RWPE1 (cell line): Measurements from ENCODE around the gene INPP5K.

Experiments
- CTCF ChIA-PET: fragments of 350-600 bp; sonication (Branson Sonifier 250); formaldehyde crosslinking; extraction: SDS; loops from one replicate; lab custom pipeline; 2021; lab: Yijun Ruan, JAX
- POLR2A ChIA-PET: fragments of 400-600 bp; formaldehyde crosslinking; extraction: SDS; loops from one replicate; lab custom pipeline; 2020; ENCODE audit warnings: antibody characterized with exemption; ENCODE audit not compliant: low non-redundant PET; lab: Yijun Ruan, JAX
- DNase-seq: peaks from one replicate; pipeline ENCODE4 v3.0.0; 2012; ENCODE audit warnings: low spot score
- H3K27ac ChIP-seq: fragments of 450-650 bp; 2 replicates; pipeline ENCODE4 v1.5.1; 2017
- TF ChIP-seq, protein P1 (sequence below): fragments of 450-650 bp; conservative IDR thresholded peaks from 2 replicates; pipeline ENCODE4 v1.5.1; 2017; ENCODE audit warnings: low read depth, mild to moderate bottlenecking

Gene INPP5K

DNA sequence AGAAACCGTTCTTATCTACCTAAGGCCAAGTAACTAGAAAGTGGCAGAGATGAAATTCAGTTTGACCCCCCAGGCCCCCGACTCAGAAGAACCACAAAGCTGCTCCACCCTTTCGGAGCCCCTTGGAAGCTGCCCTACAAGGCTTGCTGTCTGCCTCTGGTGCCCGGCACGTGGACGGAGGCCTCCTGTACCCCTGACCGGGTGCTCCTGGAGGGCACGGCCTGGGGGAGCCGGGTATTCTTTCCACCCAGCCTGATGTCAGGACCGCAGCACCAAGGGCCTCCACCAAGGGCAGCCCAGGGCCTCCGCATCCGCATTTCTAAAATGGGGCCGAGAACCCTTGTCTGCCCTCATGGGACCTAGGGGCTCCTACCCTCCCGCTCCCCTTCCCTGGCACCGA is 44.9 kb downstream of the INPP5K start:
- POLR2A ChIA-PET = no interaction called here
- TF ChIP-seq, protein P1, sequence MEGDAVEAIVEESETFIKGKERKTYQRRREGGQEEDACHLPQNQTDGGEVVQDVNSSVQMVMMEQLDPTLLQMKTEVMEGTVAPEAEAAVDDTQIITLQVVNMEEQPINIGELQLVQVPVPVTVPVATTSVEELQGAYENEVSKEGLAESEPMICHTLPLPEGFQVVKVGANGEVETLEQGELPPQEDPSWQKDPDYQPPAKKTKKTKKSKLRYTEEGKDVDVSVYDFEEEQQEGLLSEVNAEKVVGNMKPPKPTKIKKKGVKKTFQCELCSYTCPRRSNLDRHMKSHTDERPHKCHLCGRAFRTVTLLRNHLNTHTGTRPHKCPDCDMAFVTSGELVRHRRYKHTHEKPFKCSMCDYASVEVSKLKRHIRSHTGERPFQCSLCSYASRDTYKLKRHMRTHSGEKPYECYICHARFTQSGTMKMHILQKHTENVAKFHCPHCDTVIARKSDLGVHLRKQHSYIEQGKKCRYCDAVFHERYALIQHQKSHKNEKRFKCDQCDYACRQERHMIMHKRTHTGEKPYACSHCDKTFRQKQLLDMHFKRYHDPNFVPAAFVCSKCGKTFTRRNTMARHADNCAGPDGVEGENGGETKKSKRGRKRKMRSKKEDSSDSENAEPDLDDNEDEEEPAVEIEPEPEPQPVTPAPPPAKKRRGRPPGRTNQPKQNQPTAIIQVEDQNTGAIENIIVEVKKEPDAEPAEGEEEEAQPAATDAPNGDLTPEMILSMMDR = no peak
- H3K27ac ChIP-seq = no peak overlapping the region
- DNase-seq = no peak
- CTCF ChIA-PET = interaction anchor here (0.5 to 1.4 kb wide), 2 partner anchors 26 to 106 kb away, joined by 3 to 4 read pairs; no protein-coding TSS in a partner anchor

DNA sequence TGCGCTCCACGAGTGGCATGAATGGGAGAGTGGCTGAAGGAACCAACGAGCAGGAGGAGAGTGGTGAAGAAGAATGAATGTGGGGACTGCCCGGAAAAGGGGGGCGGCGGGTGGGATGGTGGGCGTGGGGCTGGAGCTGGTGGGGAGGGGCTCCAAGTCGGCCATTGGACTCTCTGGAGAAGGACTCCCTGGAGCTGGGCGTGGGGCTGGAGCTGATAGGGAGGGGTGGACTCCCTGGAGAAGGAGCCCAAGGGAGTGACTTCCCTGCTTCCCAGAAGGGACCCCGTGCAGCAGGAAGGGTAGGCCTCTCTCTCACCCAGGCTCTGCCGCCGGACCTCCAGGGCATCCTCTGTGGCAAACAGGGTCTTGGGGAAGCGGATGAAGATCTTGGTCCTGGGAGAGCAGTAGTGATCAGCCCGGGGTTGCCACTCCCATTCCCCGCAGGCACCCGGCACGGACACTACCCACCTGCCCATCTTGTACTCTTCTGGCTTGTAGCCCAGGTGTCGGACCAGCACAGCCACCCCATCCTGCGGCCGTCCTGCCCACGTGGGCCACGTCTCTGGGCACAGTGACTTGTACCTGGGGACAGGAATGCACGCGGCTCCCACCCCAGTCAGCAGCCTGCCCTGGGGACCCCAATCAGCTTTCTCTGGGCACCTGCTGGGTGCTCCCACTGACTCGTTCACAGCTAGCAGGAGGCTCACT is 45.5 kb downstream of the INPP5K start:
- no peak overlapping the region for H3K27ac ChIP-seq
- DNase-seq = no peak
- ChIA-PET POLR2A (no interaction called here), CTCF (interaction anchor here (0.5 kb wide), 1 partner anchor 26 kb away, joined by 3 read pairs; no protein-coding TSS in a partner anchor)
- TF ChIP-seq, protein P1 = no peak

DNA sequence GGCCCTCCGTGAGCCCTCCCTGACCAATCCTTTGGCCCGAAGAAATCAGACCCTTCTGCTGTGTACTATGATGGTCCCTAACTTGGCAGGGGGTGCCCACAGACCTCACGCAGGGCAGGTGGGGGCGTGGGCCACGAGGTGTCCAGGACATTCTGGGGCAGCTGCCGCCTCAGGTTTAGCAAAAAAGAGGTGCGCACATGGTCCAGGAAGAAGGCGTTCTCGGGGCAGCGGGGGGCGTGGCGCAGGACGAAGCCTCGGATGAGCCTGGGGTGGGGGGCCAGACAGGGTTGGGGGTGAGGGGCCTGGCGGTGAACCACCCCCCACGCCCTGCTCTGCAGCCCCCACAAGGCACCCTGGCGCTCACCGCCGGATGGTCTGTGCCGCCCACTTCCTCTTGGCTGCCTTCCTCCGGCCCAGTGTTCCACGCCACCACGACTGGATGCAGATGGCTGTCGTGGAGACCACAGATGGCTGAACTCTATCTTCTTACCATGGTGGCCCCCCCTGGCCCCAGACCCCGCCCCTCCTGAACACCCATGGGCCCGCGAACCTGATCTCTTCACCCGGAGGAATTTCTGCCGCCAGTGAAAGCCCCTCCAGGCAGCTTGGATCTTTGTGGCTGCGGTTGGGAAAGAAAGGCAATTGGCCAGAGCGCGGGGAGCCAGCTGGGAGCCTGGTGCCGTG is 46.2 kb downstream of the INPP5K start:
- POLR2A ChIA-PET = no interaction called here
- TF ChIP-seq, protein P1 = no peak
- H3K27ac ChIP-seq = no peak overlapping the region
- DNase-seq = no peak
- CTCF ChIA-PET = no interaction called here

DNA sequence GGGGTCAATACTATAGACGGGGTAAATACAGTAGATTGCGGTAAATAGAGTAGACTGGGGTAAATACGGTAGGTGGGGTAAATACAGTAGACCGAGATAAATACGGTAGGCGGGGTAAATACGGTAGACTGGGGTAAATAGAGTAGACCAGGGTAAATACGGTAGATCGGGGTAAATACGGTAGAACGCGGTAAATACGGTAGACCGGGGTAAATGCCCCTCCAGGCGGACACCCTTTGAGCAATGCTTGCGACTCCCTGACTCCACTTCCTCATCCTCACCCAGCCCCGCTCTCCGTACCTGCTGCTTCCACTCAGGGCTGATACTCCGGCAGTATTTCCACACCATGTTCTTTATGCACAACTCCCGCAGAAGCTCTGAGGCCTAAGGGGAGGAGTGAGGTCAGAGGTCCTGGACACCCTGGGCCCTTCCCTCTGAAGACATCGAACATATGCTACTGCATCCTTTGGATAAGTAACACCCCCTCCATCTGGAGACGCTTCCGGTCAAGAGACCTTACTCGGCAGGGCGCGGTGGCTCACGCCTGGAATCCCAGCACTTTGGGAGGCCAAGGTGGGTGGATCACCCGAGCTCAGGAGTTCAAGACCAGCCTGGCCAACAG is 47.1 kb downstream of the INPP5K start:
- DNase-seq = no peak

DNA sequence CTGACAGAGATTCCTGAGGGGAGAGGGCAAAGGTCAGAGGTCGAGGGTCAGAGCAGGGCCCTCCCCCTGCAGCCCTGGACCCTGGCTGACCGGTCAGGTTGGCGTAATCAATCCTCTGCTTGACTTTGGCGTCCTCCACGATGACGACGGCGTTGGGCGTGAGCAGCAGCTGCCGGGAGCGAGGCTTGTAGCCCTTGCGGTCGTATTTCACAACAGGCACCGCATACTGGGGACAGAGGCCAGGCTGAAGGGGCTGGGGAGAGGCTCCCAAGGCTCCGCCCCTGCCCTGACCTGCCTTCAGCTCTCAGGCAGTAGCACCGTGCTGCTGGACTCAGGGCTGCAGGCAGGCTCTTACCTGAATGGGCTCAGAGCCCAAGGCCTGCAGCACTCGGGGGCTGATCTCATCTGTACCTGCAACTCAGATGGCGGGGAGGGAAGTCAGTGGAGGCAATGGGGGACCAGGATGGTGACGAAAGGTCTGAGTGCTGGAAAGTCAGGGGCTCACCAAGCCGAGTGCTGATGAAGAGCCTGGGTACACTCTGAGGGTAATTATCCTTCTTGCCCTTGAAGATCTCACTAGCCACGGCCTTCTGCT is 48.4 kb downstream of the INPP5K start:
- peak overlapping the region; percentile 25; the same call in 1 of the 2 replicates for H3K27ac ChIP-seq
- POLR2A ChIA-PET = no interaction called here
- no peak for DNase-seq
- TF ChIP-seq, protein P1 = no peak
- CTCF ChIA-PET = no interaction called here

More for the DNA sequence above, 47.1 kb downstream of the INPP5K start:
- H3K27ac ChIP-seq = no peak overlapping the region
- TF ChIP-seq, protein P1 = no peak
- ChIA-PET POLR2A (no interaction called here), CTCF (interaction anchor here (1.0 kb wide), 1 partner anchor 10 kb away, joined by 4 read pairs; no protein-coding TSS in a partner anchor)

DNA sequence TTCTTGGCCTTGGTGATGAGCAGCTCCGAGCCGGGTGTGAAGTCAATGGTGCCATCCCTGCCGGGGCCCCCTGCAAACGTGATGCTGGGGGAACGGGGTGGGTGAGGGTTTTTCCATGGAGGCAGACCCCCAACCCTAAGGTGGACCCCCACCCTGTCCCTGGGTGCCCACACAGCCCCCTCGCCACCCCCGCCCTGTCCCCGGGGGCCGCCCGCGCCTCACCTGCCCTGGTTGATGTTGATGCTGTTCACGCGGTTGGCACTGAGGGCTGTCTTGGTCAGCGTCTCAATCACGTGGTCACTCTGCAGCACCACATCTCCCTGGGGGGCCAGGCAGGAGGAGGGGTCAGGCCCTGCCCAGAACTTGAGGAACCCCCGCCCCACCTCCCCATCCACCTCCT is 49.2 kb downstream of the INPP5K start:
- TF ChIP-seq, protein P1 = no peak
- ChIA-PET POLR2A (no interaction called here), CTCF (no interaction called here)
- H3K27ac ChIP-seq = peak overlapping the region; percentile 23; the same call in 1 of the 2 replicates
- DNase-seq = no peak
